Epithelial cell of esophagus (primary cell): Measurements from ENCODE around the gene JARID2.

Source experiments
- DNase-seq: peaks from one replicate; pipeline ENCODE4 v3.0.0; 2010; ENCODE audit warnings: low read depth
- H3K4me3 ChIP-seq: 2 replicates; pipeline ENCODE4 v1.5.1; 2011; ENCODE audit warnings: mild to moderate bottlenecking, low read length, control low read depth
- TF ChIP-seq, protein P1 (sequence below): IDR thresholded peaks from 2 replicates; pipeline ENCODE4 v1.5.1; 2011; ENCODE audit warnings: low read depth, mild to moderate bottlenecking, low read length, control low read depth, inconsistent platforms; ENCODE audit not compliant: insufficient read depth; ENCODE audit errors: missing control alignments

Gene JARID2

DNA sequence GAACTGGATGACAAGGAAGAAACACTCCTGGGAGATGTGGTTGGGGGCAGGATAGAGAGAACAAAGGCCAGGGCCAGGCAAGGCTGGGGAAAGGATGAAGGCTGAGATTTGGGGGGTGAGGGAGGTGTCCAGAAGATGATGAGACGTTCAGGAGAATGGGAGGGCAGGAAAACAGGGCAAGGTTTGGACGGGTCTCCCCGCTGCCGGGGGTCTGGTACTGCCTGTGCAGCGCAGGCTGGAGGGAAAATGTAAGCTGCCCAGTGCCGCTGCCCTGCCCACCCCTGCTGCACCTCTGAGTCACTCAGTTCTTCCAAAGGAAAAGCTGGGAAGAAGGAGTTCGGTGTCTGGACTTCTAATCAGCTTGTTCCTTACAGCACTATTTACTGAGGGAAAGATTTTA, 286.1 kb downstream of the JARID2 start:
- TF ChIP-seq, protein P1, sequence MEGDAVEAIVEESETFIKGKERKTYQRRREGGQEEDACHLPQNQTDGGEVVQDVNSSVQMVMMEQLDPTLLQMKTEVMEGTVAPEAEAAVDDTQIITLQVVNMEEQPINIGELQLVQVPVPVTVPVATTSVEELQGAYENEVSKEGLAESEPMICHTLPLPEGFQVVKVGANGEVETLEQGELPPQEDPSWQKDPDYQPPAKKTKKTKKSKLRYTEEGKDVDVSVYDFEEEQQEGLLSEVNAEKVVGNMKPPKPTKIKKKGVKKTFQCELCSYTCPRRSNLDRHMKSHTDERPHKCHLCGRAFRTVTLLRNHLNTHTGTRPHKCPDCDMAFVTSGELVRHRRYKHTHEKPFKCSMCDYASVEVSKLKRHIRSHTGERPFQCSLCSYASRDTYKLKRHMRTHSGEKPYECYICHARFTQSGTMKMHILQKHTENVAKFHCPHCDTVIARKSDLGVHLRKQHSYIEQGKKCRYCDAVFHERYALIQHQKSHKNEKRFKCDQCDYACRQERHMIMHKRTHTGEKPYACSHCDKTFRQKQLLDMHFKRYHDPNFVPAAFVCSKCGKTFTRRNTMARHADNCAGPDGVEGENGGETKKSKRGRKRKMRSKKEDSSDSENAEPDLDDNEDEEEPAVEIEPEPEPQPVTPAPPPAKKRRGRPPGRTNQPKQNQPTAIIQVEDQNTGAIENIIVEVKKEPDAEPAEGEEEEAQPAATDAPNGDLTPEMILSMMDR: no peak
- DNase-seq: no peak
- H3K4me3 ChIP-seq: no peak overlapping the region

DNA sequence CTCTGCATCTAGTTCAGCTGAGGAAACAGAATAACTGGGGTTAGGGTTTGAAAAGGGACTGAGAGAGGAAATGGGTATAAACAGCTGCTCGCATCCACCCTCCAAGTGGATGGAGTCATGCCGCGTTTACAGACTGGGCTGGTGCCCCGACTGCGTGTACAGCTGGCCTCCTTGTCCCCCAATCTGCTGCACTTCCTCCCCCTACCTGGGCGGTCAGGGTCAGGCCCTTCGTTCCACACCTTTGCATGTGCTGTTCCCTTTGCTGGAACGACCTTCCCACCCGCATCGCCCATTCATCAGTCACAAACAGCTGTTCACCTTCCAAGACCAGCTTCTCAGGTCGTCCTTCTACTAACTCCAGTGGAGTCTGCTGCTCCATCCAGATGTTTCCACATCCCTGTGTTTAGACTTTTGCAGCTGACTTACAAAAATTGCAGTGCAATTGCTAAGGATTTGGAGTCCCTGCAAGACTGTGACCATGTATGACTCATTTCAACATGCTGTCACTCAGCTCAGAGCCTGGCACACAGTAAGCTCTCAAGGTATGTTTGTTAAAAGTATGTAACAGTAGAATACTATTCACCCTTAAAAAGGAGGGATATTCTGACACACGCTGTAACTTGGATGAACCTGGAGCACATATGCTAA, 287.6 kb downstream of the JARID2 start:
- H3K4me3 ChIP-seq: no peak overlapping the region
- DNase-seq: peak; percentile 29
- TF ChIP-seq, protein P1: no peak

DNA sequence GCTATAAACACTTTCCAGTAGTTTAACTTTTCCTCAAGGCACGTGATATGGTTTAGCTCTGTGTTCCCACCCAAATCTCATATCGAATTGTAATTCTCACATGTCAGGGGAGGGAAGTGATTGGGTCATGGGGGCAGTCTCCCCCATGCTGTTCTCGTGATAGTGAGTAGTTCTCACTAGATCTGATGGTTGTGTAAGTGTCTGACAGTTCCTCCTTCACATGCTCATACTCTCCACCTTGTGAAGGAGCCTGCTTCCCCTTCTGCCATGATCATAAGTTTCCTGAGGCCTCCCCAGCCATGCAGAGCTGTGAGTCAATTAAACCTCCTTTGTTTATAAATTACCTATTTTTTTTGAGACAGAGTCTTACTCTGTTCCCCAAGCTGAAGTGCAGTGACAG, 289.1 kb downstream of the JARID2 start:
- no peak overlapping the region for H3K4me3 ChIP-seq
- no peak for DNase-seq
- TF ChIP-seq, protein P1: no peak

DNA sequence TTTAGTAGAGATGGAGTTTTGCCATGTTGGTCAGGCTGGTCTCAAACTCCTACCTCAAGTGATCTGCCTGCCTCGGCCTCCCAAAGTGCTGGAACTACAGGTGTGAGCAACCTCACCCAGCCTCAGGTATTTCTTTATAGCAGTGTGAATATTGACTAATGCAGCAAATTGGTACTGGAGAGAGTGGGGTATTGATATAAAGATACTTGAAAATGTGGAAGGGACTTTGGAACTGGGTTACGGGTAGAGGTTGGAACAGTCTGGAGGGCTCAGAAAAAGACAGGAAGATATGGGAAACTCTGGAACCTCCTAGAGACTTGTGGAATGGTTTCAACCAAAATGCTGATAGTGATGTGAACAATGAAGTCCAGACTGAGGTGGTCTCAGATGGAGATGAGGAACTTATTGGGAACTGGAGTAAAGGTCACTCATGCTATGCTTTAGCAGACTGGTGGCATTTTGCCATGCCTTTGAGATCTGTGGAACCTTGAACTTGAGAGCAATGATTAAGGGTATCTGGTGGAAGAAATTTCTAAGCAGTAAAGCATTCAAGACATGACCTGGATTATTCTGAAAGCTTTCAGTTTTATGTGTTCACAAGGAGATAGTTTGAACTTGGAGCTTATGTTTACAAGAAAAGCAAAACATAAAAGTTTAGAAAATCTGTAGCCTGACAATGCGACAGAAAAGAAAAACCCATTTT, 289.8 kb downstream of the JARID2 start:
- no peak for DNase-seq
- TF ChIP-seq, protein P1: no peak

DNA sequence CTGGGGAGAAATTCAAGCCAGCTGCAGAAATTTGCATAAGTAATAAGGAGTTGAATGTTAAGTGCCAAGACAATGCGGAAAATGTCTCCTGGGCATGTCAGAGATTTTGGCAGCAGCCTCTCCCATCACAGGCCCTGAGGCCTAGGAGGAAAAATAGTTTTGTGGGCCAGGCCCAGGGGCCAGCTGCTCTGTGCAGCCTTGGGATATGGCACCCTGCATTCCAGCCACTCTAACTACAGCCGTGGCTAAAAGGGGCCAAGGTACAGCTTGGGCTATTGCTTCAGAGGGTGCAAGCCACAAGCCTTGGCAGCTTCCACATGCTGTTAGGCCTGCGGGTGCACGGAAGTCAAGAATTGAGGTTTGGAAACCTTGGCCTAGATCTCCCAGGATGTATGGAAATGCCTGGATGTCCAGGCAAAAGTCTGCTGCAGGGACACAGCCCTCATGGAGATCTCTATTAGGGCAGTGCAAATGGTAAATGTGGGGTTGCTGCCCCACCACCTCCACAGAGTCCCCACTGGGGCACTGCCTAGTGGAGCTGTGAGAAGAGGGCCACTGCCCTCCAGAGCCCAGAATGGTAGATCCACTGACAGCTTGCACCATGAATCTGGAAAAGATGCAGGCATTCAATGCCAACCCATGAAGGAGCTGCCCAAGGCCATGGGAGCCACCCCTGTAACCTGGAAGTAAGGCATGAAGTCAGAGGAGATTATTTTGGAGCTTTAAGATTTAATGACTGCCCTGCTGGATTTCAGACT, 290.5 kb downstream of the JARID2 start:
- no peak overlapping the region for H3K4me3 ChIP-seq
- no peak for DNase-seq
- TF ChIP-seq, protein P1: no peak

More for the DNA sequence above, 289.8 kb downstream of the JARID2 start:
- no peak overlapping the region for H3K4me3 ChIP-seq

DNA sequence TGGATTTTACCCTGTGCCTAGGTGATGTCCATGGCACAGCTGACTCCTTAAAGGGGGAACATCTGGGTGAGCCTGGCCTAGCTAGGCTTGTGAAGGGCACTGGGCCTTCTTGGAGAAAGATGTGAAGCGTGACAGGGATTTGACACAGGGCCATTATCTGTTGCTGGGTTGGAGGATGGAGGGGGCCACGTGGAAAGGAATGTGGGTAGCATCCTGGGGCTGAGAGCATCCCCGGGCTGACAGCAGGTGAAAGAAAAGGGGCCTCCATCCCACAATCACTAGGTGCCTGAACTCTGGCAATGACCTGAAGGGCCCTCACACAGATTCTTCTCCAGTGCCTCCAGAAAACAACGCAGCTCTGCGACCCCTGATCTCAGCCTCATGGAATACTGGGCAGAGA, 292.2 kb downstream of the JARID2 start:
- no peak overlapping the region for H3K4me3 ChIP-seq
- DNase-seq: no peak
- TF ChIP-seq, protein P1: no peak
